ENCODE data around the gene ARFGEF2.
"Not testable (repeated sequence)": the region's sequence is repeated elsewhere in the genome, so short reads cannot be mapped to it uniquely, and the experiment has no call there.

The ARFGEF2 gene

GRCh38 chr20:48930035-48930434 is 8.5 kb downstream of the ARFGEF2 start:
- DNase-seq (ENCODE audit: low read depth): peak; percentile 25

- DNase-seq (ENCODE audit: low read depth): no peak
These were observed 9.4 kb downstream of the ARFGEF2 start for GRCh38 chr20:48930878-48931277.

- no peak for DNase-seq (ENCODE audit: low read depth)
These were observed 10.2 kb downstream of the ARFGEF2 start for GRCh38 chr20:48931527-48932374.

GRCh38 chr20:48932375-48932941 is 10.9 kb downstream of the ARFGEF2 start:
- peak; percentile 88 for DNase-seq (ENCODE audit: low read depth)

- DNase-seq (ENCODE audit: low read depth): no peak
These were observed 11.7 kb downstream of the ARFGEF2 start for GRCh38 chr20:48933017-48933766.

- DNase-seq (ENCODE audit: low read depth): not testable (repeated sequence)
These were observed 12.9 kb downstream of the ARFGEF2 start for GRCh38 chr20:48934273-48934877.

- not testable (repeated sequence) for DNase-seq (ENCODE audit: low read depth)
These were observed 13.5 kb downstream of the ARFGEF2 start for GRCh38 chr20:48934966-48935365.

- DNase-seq (ENCODE audit: low read depth): not testable (repeated sequence)
These were observed 14.7 kb downstream of the ARFGEF2 start for GRCh38 chr20:48936178-48936577.

- no peak for DNase-seq (ENCODE audit: low read depth)
These were observed 16.2 kb downstream of the ARFGEF2 start for GRCh38 chr20:48937674-48938073.

GRCh38 chr20:48938670-48939069 is 17.2 kb downstream of the ARFGEF2 start:
- no peak for DNase-seq (ENCODE audit: low read depth)

GRCh38 chr20:48940170-48940569 is 18.7 kb downstream of the ARFGEF2 start:
- DNase-seq (ENCODE audit: low read depth): no peak

GRCh38 chr20:48941467-48941866 is 20.0 kb downstream of the ARFGEF2 start:
- DNase-seq (ENCODE audit: low read depth): no peak

GRCh38 chr20:48942730-48943129 is 21.2 kb downstream of the ARFGEF2 start:
- no peak for DNase-seq (ENCODE audit: low read depth)

GRCh38 chr20:48944663-48945297 is 23.3 kb downstream of the ARFGEF2 start:
- no peak for DNase-seq (ENCODE audit: low read depth)

- DNase-seq (ENCODE audit: low read depth): peak; percentile 71
These were observed 24.5 kb downstream of the ARFGEF2 start for GRCh38 chr20:48945840-48946514.

- DNase-seq (ENCODE audit: low read depth): no peak
These were observed 27.1 kb downstream of the ARFGEF2 start for GRCh38 chr20:48948612-48949011.

GRCh38 chr20:48949304-48950170 is 28.0 kb downstream of the ARFGEF2 start:
- DNase-seq (ENCODE audit: low read depth): peak; percentile 28

- no peak for DNase-seq (ENCODE audit: low read depth)
These were observed 29.5 kb downstream of the ARFGEF2 start for GRCh38 chr20:48951041-48951440.

- no peak for DNase-seq (ENCODE audit: low read depth)
These were observed 30.1 kb downstream of the ARFGEF2 start for GRCh38 chr20:48951646-48952045.

GRCh38 chr20:48952656-48953055 is 31.1 kb downstream of the ARFGEF2 start:
- no peak for DNase-seq (ENCODE audit: low read depth)
